ENCODE measurements around the gene TMPRSS13.

The TMPRSS13 gene

GRCh38 chr11:117887431-117888138 lies 41.6 kb downstream of the TMPRSS13 start:
- H3K27ac ChIP-seq: no peak overlapping the region
- H3K36me3 ChIP-seq (ENCODE audit: insufficient read depth, low read length): no peaks in the 10 kb centered on the region
- TF ChIP-seq FOXP2 (optimal IDR thresholded peaks at IDR 0.05; ENCODE audit: control extremely low read depth, extremely low read length, insufficient read depth): no peak
- no peak for TF ChIP-seq POLR2AphosphoS5 (IDR thresholded peaks at IDR 0.05; ENCODE audit: borderline replicate concordance, low read depth, low read length)
- TF ChIP-seq EZH2 (IDR thresholded peaks at IDR 0.05): no peak
- no peak for DNase-seq (ENCODE audit: low read depth, low spot score)
- H3K4me3 ChIP-seq: no peak overlapping the region
- H3K9me3 ChIP-seq (ENCODE audit: low read depth, low read length): no peaks in the 10 kb centered on the region
- no peak overlapping the region for H3K9ac ChIP-seq (ENCODE audit: insufficient read length)

- no peak for DNase-seq (ENCODE audit: low read depth, low spot score)
- TF ChIP-seq EZH2 (IDR thresholded peaks at IDR 0.05) (no peak), FOXP2 (optimal IDR thresholded peaks at IDR 0.05; ENCODE audit: control extremely low read depth, extremely low read length, insufficient read depth) (no peak)
- Histone ChIP-seq H3K9ac (ENCODE audit: insufficient read length) (no peak overlapping the region), H3K27ac (no peak overlapping the region), H3K36me3 (ENCODE audit: insufficient read depth, low read length) (no peaks in the 10 kb centered on the region), H3K4me3 (no peak overlapping the region), H3K9me3 (ENCODE audit: low read depth, low read length) (no peaks in the 10 kb centered on the region)
Measured at GRCh38 chr11:117885777-117886176, 43.4 kb downstream of the TMPRSS13 start.

GRCh38 chr11:117884994-117885393 lies 44.2 kb downstream of the TMPRSS13 start:
- no peak for DNase-seq (ENCODE audit: low read depth, low spot score)
- Histone ChIP-seq H3K4me3 (no peak overlapping the region), H3K9ac (ENCODE audit: insufficient read length) (no peak overlapping the region), H3K27ac (no peak overlapping the region), H3K36me3 (ENCODE audit: insufficient read depth, low read length) (no peaks in the 10 kb centered on the region), H3K9me3 (ENCODE audit: low read depth, low read length) (no peaks in the 10 kb centered on the region)
- TF ChIP-seq EZH2 (IDR thresholded peaks at IDR 0.05): no peak

- TF ChIP-seq EZH2 (IDR thresholded peaks at IDR 0.05) (no peak), POLR2AphosphoS5 (IDR thresholded peaks at IDR 0.05; ENCODE audit: borderline replicate concordance, low read depth, low read length) (no peak)
- Histone ChIP-seq H3K27ac (no peak overlapping the region), H3K9ac (ENCODE audit: insufficient read length) (no peak overlapping the region), H3K4me3 (no peak overlapping the region), H3K36me3 (ENCODE audit: insufficient read depth, low read length) (no peaks in the 10 kb centered on the region), H3K9me3 (ENCODE audit: low read depth, low read length) (no peaks in the 10 kb centered on the region)
- no peak for DNase-seq (ENCODE audit: low read depth, low spot score)
Measured at GRCh38 chr11:117883063-117883462, 46.1 kb downstream of the TMPRSS13 start.

GRCh38 chr11:117882311-117882905 lies 46.8 kb downstream of the TMPRSS13 start:
- TF ChIP-seq POLR2AphosphoS5 (IDR thresholded peaks at IDR 0.05; ENCODE audit: borderline replicate concordance, low read depth, low read length) (no peak), EZH2 (IDR thresholded peaks at IDR 0.05) (no peak), FOXP2 (optimal IDR thresholded peaks at IDR 0.05; ENCODE audit: control extremely low read depth, extremely low read length, insufficient read depth) (no peak)
- H3K4me3 ChIP-seq: no peak overlapping the region
- no peaks in the 10 kb centered on the region for H3K9me3 ChIP-seq (ENCODE audit: low read depth, low read length)
- H3K27ac ChIP-seq: no peak overlapping the region
- H3K36me3 ChIP-seq (ENCODE audit: insufficient read depth, low read length): no peaks in the 10 kb centered on the region
- DNase-seq (ENCODE audit: low read depth, low spot score): no peak
- H3K9ac ChIP-seq (ENCODE audit: insufficient read length): no peak overlapping the region

- no peak overlapping the region for H3K4me3 ChIP-seq
- H3K27ac ChIP-seq: no peak overlapping the region
- no peak for DNase-seq (ENCODE audit: low read depth, low spot score)
- no peaks in the 10 kb centered on the region for H3K9me3 ChIP-seq (ENCODE audit: low read depth, low read length)
- H3K9ac ChIP-seq (ENCODE audit: insufficient read length): no peak overlapping the region
- TF ChIP-seq FOXP2 (optimal IDR thresholded peaks at IDR 0.05; ENCODE audit: control extremely low read depth, extremely low read length, insufficient read depth): no peak
- no peak for TF ChIP-seq EZH2 (IDR thresholded peaks at IDR 0.05)
- no peak for TF ChIP-seq POLR2AphosphoS5 (IDR thresholded peaks at IDR 0.05; ENCODE audit: borderline replicate concordance, low read depth, low read length)
- no peaks in the 10 kb centered on the region for H3K36me3 ChIP-seq (ENCODE audit: insufficient read depth, low read length)
Measured at GRCh38 chr11:117881217-117881616, 48.0 kb downstream of the TMPRSS13 start.

GRCh38 chr11:117879516-117880480 lies 49.4 kb downstream of the TMPRSS13 start:
- H3K4me3 ChIP-seq: no peak overlapping the region
- H3K27ac ChIP-seq: no peak overlapping the region
- H3K9me3 ChIP-seq (ENCODE audit: low read depth, low read length): no peaks in the 10 kb centered on the region
- DNase-seq (ENCODE audit: low read depth, low spot score): no peak
- no peaks in the 10 kb centered on the region for H3K36me3 ChIP-seq (ENCODE audit: insufficient read depth, low read length)
- no peak for TF ChIP-seq POLR2AphosphoS5 (IDR thresholded peaks at IDR 0.05; ENCODE audit: borderline replicate concordance, low read depth, low read length)
- no peak for TF ChIP-seq EZH2 (IDR thresholded peaks at IDR 0.05)
- no peak for TF ChIP-seq FOXP2 (optimal IDR thresholded peaks at IDR 0.05; ENCODE audit: control extremely low read depth, extremely low read length, insufficient read depth)
- no peak overlapping the region for H3K9ac ChIP-seq (ENCODE audit: insufficient read length)

GRCh38 chr11:117878939-117879475 lies 50.2 kb downstream of the TMPRSS13 start:
- TF ChIP-seq FOXP2 (optimal IDR thresholded peaks at IDR 0.05; ENCODE audit: control extremely low read depth, extremely low read length, insufficient read depth) (no peak), POLR2AphosphoS5 (IDR thresholded peaks at IDR 0.05; ENCODE audit: borderline replicate concordance, low read depth, low read length) (no peak), EZH2 (IDR thresholded peaks at IDR 0.05) (no peak)

More at GRCh38 chr11:117878939-117879475, 50.2 kb downstream of the TMPRSS13 start:
- Histone ChIP-seq H3K9ac (ENCODE audit: insufficient read length) (no peak overlapping the region), H3K36me3 (ENCODE audit: insufficient read depth, low read length) (no peaks in the 10 kb centered on the region), H3K9me3 (ENCODE audit: low read depth, low read length) (no peaks in the 10 kb centered on the region), H3K4me3 (no peak overlapping the region), H3K27ac (no peak overlapping the region)
- no peak for DNase-seq (ENCODE audit: low read depth, low spot score)
